Measurements from ENCODE around the gene NCKAP5.

NCKAP5 gene

DNA sequence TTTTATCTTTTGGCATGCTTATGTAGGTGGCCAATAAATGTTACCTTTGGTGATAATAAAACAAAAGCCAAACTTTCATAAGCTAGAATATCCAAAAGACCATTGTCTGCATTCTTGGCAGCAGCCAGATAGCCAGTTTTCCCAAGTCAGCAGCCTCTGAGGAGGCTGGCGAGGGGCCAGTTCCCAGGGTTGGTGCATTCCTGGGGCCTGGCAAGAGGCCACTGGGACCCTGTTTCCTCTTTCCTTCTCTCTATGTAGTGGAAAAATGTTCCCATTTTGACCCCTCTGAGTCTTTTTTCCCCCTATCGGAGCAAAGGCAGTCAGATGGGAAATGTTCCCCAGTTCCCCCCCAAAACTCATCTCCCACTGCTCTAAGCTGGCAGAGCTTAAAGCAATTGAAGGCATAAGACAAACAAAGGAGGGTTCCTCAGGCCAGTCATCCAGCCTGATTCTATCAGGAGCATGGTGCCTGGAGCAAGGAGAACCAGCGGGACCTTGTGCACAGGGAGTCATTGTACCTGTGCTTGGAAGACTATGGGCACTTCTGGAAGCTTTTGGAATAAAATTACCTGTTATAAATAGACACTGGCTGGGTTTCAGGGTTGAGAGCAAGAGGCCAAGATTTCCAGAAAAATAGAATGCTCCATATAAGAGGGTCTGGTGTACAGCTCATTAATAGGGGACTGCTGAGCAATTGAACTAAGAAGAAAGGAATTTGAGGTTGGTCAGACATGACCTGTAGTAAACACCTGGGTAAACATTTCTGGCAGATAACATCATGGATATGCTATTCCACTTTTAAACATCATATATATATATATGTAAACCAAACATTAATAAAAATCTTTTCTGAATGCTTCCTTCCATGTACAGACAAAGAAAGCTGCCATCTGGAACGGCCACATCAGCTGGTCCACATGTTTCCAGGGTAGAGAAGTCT is 63.4 kb downstream of the NCKAP5 start:
- no peaks in the 10 kb centered on the region for H3K4me1 Mint-ChIP-seq (ENCODE audit: low read depth)
- H3K36me3 Mint-ChIP-seq (ENCODE audit: low read depth) = no peaks in the 10 kb centered on the region
- H3K27me3 Mint-ChIP-seq = no peaks in the 10 kb centered on the region
- intact Hi-C loops (cut with micrococcal nuclease) = no loop called here
- no peaks in the 10 kb centered on the region for H3K9me3 Mint-ChIP-seq
- no peak overlapping the region for H3K4me3 Mint-ChIP-seq
- no peak overlapping the region for H3K27ac Mint-ChIP-seq

DNA sequence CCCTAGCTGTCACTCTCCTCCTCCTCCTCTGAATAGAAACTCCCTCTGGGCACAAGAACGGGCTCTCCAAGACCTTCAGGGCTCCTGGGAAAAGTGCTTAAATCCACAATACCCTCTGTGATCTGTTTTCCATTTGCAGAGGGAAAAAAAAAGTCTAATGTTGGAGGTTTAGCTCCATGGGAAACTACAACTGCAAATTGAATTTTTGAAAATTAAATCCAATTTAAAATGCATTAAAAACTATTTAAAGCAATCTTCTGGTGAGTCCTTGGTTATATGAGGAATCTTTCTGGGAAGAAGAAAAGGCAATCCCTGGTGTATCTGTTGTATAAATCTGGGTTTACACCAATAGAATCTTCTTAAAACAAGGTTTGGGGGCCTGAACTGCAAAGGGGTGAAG is 64.3 kb downstream of the NCKAP5 start:
- Mint-ChIP-seq H3K4me1 (ENCODE audit: low read depth) (no peaks in the 10 kb centered on the region), H3K27ac (no peak overlapping the region), H3K4me3 (no peak overlapping the region), H3K27me3 (no peaks in the 10 kb centered on the region), H3K9me3 (no peaks in the 10 kb centered on the region), H3K36me3 (ENCODE audit: low read depth) (no peaks in the 10 kb centered on the region)
- intact Hi-C loops (cut with micrococcal nuclease) = no loop called here

DNA sequence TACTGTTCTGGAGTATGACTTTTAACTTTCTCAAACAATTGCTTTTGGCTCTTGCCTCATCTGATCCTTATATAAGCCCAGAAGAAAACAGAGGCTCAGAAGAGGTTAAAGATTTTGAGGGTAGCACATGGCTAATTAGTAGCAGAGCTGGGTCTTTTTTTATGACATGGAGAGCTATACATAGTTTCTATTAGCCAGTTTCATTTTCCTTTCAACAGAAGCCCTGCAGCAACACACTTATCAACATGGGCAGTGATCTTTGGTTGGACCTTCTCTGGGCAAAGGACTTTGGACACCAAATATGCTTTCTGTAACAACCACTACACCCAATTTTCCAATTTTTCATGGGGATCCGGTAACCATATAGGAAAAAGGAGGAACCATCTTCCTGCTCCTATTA is 64.9 kb downstream of the NCKAP5 start:
- no peaks in the 10 kb centered on the region for H3K9me3 Mint-ChIP-seq
- no peaks in the 10 kb centered on the region for H3K27me3 Mint-ChIP-seq
- intact Hi-C loops (cut with micrococcal nuclease) = no loop called here
- no peak overlapping the region for H3K27ac Mint-ChIP-seq
- no peaks in the 10 kb centered on the region for H3K36me3 Mint-ChIP-seq (ENCODE audit: low read depth)
- no peaks in the 10 kb centered on the region for H3K4me1 Mint-ChIP-seq (ENCODE audit: low read depth)
- H3K4me3 Mint-ChIP-seq = no peak overlapping the region

DNA sequence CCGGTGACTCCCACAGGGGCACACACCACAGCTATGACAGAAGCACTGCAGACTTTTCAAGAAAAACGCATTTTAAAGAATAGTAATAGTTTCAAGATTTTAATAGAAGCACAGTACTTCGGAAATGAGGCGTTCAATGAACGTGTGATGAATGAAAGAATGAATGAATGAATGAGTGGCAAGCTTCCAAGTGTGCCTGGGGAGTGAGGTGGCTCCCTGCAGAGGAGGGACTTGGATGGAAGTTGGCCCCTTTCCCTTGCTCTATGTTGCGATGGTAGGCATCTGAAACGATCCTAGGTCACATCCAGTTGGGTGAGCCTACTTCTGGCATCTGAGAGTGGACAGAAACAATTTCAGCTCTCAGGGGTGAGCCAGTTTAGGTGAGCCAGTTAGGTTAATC is 65.6 kb downstream of the NCKAP5 start:
- no peaks in the 10 kb centered on the region for H3K4me1 Mint-ChIP-seq (ENCODE audit: low read depth)
- intact Hi-C loops (cut with micrococcal nuclease) = no loop called here
- no peaks in the 10 kb centered on the region for H3K9me3 Mint-ChIP-seq
- no peaks in the 10 kb centered on the region for H3K36me3 Mint-ChIP-seq (ENCODE audit: low read depth)
- H3K27ac Mint-ChIP-seq = no peak overlapping the region
- H3K4me3 Mint-ChIP-seq = no peak overlapping the region
- no peaks in the 10 kb centered on the region for H3K27me3 Mint-ChIP-seq

DNA sequence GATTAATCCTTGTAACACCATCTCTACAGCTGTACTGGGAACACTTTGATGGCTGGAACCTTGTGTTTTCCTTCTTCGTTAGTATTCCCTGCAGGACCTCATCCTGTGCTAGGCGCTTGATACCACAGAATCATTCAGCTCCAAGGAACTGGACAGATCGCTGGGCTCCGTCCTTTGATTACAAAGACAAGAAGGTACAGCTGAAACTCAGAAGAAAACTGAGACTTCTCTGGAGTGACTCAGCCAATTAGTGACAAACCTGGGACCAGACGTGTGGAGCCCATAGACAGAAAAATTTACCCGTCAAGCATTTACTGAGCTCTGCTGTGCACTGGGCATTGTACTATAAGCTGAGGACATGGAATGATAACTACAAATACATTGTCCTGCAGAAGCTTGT is 67.3 kb downstream of the NCKAP5 start:
- H3K27me3 Mint-ChIP-seq = no peaks in the 10 kb centered on the region
- no peaks in the 10 kb centered on the region for H3K4me1 Mint-ChIP-seq (ENCODE audit: low read depth)
- no peaks in the 10 kb centered on the region for H3K36me3 Mint-ChIP-seq (ENCODE audit: low read depth)
- no peak overlapping the region for H3K4me3 Mint-ChIP-seq
- H3K9me3 Mint-ChIP-seq = no peaks in the 10 kb centered on the region
- H3K27ac Mint-ChIP-seq = no peak overlapping the region
- intact Hi-C loops (cut with micrococcal nuclease) = no loop called here

DNA sequence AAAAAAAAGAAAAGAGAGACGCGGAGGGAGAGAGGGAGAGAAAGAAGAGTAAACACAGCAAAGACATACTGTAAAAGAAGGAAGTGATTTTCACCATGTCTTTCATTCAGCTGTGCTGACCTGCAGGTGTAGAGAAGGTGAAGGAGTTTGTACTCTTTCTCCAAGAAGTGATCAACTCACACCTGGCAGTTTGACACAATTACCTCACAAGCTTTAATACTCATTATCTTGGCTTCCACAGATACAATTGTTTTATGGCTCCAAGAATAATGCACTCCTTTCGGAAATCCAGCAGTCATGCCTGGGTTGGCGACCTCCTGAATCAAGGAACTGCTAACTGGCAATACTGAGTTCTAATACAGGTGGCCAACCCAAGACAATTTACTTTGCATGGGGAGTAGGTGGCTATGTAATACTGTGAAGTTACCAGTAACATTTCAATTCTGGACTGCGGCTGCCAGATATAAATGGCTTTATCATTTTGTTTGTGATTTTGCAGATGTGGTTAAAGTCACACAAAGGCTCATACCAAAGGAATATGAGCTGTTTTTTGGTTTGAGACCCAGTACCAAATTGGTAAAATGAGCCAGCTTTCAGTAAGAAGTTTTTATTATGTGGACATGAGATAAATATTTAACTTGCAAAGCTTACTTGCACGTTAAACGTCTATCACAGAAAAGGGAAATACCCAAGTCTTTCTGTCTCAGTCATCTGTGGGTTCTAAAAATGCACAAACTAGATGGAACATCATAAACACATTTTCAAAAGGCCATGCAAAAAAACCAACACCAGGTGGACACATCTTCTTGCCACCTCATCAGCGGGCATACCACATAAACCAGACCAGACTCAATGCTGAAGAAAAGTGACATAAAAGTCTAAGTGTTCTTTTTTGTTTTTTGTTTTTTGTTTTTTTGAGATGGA is 69.3 kb downstream of the NCKAP5 start:
- Mint-ChIP-seq H3K4me1 (ENCODE audit: low read depth) (no peaks in the 10 kb centered on the region), H3K4me3 (no peak overlapping the region), H3K27me3 (no peaks in the 10 kb centered on the region), H3K9me3 (no peaks in the 10 kb centered on the region), H3K36me3 (ENCODE audit: low read depth) (no peaks in the 10 kb centered on the region), H3K27ac (no peak overlapping the region)
- intact Hi-C loops (cut with micrococcal nuclease) = no loop called here

DNA sequence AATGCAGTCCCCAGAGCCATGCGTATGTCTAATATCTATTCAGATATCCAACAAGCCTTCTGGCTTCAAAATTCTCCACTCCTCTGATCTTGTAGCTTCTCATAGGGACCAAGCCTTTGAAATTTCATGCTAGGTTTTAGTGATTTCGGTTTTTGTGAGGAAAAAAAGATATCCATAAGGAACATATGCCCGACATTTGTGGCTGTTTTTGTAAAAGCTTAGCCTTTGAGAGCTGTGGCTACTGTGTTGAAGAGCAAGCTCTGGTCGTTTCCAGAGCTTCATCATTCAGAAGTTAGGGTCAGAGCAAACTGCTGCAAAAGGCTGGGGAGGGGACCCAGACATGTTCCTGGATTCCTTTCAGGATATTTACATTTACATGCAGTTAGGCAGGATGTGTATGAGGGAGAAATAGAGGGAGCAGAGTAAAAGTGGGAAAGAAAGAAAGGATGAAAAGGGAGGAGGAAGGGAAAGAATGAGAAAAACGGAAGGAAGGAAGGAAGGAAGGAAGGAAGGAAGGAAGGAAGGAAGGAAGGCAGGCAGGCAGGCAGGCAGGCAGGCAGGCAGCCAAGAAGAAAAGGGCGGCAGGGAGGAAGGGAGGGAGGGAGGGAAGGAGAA is 70.2 kb downstream of the NCKAP5 start:
- Mint-ChIP-seq H3K4me3 (no peak overlapping the region), H3K9me3 (no peaks in the 10 kb centered on the region), H3K4me1 (ENCODE audit: low read depth) (no peaks in the 10 kb centered on the region), H3K27ac (no peak overlapping the region), H3K36me3 (ENCODE audit: low read depth) (no peaks in the 10 kb centered on the region), H3K27me3 (no peaks in the 10 kb centered on the region)
- intact Hi-C loops (cut with micrococcal nuclease) = no loop called here

DNA sequence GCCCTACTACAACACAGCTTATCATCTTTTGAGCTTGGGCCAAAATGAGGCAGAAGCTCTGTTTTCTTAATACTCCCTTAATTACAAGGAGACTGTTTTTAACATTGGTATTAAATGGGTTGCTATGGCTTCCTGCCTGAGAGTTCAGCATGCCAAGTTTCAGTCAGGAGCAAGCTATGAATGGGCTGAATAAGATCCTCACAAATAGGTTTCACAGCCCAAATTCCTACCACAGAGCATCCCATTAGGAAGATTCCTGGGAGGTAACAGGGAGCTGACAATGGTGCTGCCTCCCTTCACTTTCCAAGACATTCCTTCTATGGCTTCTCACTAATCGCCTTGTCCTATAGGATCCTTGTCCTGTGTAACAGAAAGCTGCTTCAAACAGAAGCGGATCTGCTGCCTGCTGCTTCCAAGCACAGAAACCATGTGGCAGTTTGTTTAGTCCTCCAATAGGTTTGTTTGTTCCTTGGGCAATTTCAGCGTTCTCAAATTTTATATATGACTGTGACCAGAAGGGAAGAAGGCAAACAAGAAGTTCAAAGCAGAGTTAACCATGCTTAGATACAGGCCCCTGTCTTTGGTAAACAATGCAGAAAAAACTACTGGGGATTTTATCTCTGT is 70.9 kb downstream of the NCKAP5 start:
- H3K9me3 Mint-ChIP-seq = no peaks in the 10 kb centered on the region
- H3K27ac Mint-ChIP-seq = no peak overlapping the region
- H3K4me3 Mint-ChIP-seq = no peak overlapping the region
- no peaks in the 10 kb centered on the region for H3K4me1 Mint-ChIP-seq (ENCODE audit: low read depth)
- H3K36me3 Mint-ChIP-seq (ENCODE audit: low read depth) = no peaks in the 10 kb centered on the region
- intact Hi-C loops (cut with micrococcal nuclease) = no loop called here
- H3K27me3 Mint-ChIP-seq = no peaks in the 10 kb centered on the region

DNA sequence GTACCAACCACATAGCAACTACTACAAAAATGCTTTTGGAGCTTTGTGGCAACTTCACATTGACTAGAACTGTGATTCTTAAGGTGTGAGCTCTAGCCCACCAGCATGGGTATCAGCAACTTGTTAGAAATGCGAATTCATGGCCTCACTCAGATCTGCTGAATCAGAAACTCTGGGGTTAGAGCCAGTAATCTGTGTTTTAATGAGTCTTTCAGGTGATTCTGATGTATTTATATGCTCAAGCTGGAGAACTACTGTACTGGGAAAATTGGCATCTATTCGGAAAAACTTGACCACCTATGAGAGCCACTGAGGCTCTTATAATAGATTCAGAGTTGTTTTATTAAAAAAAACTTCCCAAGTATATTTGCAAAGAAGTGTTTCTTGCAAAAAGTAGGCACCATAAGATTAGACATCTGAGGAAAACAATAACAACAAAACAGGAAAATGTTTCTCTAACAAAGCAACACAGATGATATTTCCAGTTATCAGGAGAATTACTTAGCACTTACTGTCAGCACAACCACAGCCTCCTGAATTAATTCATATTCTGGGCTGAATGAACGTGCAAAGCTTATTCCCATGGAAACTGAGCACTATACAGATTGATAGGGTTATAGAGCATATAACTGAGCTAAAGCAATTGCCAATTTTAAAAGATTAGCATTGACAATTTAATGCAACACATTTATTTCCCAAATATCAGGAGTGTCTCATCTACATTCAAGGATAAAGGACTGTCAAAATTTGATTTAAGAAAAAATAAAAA is 71.6 kb downstream of the NCKAP5 start:
- Mint-ChIP-seq H3K36me3 (ENCODE audit: low read depth) (no peaks in the 10 kb centered on the region), H3K4me1 (ENCODE audit: low read depth) (no peaks in the 10 kb centered on the region), H3K27me3 (no peaks in the 10 kb centered on the region), H3K27ac (no peak overlapping the region), H3K4me3 (no peak overlapping the region), H3K9me3 (no peaks in the 10 kb centered on the region)
- intact Hi-C loops (cut with micrococcal nuclease) = no loop called here

DNA sequence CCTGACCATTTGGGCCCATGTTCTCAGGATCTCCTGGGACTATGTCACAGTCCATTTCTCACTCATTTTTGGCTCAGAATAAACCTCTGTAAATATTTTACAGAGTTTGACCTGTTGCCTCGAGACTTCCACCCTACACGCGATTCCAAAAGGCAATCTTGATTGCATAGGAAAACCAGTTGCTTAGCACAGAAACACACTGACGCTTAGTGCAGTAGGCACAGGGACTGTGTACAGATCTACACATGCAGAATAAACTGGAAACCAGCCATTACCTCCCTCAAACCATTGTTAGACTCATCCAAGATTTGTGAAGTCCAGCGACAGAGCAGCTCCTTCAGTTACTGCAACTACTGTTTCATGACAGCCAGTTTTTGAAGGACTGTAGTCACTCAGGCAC is 73.0 kb downstream of the NCKAP5 start:
- Mint-ChIP-seq H3K4me1 (ENCODE audit: low read depth) (no peaks in the 10 kb centered on the region), H3K27ac (no peak overlapping the region), H3K27me3 (no peaks in the 10 kb centered on the region), H3K4me3 (no peak overlapping the region), H3K36me3 (ENCODE audit: low read depth) (no peaks in the 10 kb centered on the region), H3K9me3 (no peaks in the 10 kb centered on the region)
- intact Hi-C loops (cut with micrococcal nuclease) = no loop called here

DNA sequence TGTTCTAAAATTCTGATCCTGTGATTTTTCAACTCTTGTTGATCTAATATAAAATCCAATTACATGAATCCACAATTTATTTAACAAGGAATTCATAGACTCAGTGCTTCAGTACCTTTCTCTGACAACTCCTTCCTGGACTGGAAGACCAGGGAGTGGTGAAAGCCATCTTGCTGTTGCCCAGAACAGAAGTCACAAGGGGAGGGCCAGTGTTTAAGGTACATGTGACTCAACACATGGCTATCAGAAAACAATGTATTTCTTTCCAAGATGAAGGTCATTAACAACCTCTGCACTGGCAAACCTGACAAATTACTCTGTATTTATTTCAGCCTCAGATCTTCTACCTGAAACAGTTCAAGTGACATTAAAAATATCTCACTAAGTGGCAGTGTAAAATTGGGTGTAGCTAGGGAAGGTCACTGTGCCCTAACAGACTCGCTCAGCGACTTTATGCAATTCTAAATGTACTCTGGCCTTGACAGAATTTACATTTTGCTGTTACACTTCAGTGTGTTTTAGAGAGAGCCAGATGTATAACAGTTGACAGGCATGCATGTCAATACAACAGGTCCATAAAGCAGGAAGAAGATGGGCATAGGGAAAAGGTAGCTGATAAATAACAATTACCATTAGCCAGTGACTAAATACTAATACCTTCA is 75.4 kb downstream of the NCKAP5 start:
- no peaks in the 10 kb centered on the region for H3K27me3 Mint-ChIP-seq
- H3K27ac Mint-ChIP-seq = no peak overlapping the region
- H3K9me3 Mint-ChIP-seq = no peaks in the 10 kb centered on the region
- H3K36me3 Mint-ChIP-seq (ENCODE audit: low read depth) = no peaks in the 10 kb centered on the region
- no peaks in the 10 kb centered on the region for H3K4me1 Mint-ChIP-seq (ENCODE audit: low read depth)
- intact Hi-C loops (cut with micrococcal nuclease) = no loop called here
- no peak overlapping the region for H3K4me3 Mint-ChIP-seq

DNA sequence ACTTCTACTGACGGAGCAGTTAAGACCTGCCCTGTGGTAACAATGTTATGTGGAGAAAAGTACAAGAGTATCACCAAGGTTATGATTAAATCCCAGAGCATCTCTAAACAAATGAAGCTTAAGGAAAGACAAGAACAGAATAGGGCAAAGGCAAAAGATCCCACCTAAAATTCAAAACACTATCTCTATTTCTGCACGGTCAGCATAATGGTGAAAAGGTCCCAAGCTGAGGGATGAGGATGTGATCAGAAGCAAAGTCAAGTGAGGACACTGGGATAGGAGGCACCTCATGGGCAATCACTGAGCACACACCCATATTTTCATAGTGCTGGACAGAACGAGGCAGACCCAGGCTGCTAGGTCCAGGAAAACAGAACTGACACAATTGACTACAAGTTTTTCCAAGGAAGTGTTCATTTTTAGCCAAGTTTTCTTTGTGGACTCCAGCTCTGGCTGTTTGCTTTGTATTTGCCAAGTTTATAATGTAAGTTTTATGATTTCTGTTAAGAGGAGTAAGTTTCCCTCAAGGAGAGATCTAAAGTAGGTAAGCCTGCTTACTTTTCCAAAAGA is 77.8 kb downstream of the NCKAP5 start:
- Mint-ChIP-seq H3K9me3 (no peaks in the 10 kb centered on the region), H3K4me3 (no peak overlapping the region), H3K36me3 (ENCODE audit: low read depth) (no peaks in the 10 kb centered on the region), H3K27ac (no peak overlapping the region), H3K27me3 (no peaks in the 10 kb centered on the region), H3K4me1 (ENCODE audit: low read depth) (no peaks in the 10 kb centered on the region)
- intact Hi-C loops (cut with micrococcal nuclease) = no loop called here

All from dendritic cell treated with granulocyte-macrophage colony-stimulating factor and Interleukin-4, amounts not matched to agents 40 ng/mL and 50 ng/mL, for 4 days (primary cell).